IPS DF 19.7 (cell line): ENCODE results near the gene VIPR2.

Experiments
- DNase-seq: peaks from one replicate; pipeline ENCODE4 v3.0.0-alpha.2; 2013; ENCODE audit warnings: low read depth, low spot score

VIPR2 gene

DNA sequence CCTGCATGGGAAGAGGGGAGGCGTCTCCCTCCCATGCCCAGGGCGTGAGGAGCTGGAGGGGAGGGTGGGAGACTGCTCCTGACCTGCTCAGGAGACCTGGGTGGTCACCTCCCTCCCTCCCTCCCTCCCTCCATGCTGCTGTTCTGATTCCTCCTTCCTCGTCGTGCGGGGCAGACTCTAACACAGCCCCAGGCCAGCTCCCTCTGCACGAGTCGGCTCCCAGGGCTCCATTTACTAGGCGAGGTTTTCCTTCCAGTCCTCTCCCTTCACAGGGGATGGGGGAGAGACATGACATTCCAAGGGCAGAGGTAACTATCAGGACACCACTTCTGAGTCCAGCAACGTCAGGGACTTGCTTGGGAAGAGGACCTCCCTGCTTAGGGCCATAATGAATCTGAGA, 23.6 kb downstream of the VIPR2 start:
- no peak for DNase-seq

DNA sequence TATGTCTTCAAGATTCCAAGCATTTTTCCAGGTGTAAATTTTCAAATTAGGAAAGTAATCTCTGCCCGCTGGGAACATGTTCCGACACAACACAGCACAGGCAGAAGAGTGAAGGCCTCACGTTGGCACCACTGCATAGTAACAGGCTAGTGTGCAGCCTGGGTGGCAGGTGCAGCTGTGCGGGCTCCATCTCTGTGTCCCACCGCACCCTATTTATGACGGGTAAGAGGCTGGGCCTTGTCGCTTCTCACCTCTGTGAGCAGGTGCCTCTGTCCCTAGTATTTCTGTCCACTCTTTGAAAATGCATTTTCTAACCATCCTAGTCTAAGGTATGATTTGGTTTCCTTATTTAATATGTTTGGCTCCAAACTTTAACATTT, 24.1 kb downstream of the VIPR2 start:
- DNase-seq = no peak

DNA sequence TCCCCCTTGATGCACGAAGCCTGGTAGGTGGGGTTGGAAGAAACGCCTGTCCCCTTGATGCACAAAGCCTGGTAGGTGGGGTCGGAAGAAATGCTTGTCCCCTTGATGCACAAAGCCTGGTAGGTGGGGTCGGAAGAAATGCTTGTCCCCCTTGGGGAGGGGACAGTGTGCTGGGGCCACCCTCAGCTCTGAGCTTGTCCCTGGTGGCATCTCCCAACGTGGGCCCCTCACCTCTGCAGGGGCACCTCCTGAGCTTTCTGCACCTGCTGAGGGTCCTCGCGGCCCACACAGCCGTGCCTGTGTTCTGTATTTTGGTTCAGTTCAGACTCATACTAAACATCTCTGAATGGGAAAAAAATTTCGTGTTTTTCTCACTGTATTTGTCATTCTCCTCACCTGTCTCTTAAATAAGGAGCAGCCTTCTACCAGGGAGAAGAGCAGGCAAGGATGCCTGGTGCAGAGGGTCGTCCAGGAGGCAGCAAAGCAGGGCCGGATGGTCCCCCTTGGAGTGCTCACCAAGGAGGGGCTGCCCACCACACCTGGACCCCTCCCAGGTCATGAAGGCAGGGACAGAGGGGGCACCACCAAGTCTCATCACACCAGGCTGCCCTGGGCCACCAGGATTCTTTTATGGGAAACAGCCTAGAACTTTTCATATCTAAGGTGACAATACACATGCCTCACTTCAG, 24.7 kb downstream of the VIPR2 start:
- no peak for DNase-seq

DNA sequence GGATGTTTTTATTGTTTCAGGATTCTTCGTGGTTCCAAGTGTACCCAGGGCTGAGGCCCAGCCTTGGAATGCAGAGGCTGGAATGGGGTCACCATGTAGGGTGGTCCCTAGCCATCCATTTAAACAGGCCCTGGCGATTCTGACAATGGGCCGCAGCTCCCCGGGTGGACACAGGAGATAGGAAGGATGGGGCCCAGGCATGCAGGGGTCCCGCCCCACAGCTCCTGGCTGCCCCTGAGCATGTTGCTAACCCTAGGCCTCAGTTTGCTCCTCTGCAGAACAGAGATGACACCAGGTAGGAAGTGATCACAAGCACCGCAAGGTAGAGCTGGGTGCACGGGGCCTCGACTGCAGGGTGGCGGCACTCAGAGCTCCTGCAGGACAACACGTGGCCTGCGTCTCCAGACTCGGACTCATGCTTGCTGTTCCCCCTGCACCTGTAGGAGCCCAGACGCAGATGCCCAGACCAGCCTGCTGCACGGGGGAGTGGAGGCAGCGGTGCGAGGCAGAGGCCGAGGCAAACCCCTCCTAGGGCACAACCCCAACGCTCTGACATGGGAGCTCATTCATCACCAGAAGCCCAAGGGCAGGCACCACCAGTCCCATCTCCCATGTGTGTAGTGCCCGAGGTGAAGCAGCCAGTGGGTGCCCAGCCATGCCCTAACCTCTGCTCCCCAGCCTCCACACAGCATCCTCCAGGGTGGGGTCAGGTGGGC, 25.5 kb downstream of the VIPR2 start:
- DNase-seq = no peak

DNA sequence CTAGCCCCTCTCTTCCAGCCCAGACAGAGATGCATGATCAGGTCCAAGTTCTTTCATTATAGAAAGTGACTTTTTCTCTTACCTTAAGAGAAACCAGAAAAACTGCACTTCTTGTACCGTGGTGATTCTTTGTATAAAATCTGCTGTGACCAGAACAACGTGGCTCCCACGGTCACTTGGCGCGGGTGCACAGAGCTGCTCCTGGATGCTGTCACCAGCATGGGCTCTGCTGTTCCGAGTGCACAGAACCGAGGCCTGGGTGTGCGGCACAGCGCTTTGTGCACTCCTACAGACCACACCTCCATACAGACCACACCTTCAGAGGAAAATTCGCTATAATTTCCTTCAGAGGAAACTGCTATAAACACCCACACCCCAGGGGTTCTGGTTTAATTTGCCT, 26.0 kb downstream of the VIPR2 start:
- no peak for DNase-seq

DNA sequence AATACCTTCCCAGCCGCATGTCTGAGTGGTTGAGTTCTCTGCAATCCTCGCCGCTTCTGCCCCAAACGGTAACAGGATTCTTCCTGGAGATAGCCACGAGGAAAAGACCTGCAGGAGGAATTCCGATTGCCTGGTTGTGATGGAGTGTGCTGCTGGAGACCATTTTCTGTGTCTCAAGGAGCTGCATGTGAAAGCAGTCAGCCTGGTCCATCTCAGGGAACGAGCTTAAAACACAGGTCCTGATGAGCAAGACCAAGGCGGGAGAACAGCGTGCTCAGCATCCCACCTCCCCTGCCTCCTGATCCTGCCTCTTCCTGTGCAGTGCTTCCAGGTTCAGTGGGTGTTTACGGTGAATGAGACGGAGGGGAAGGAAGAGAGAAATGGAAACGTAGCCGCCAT, 26.5 kb downstream of the VIPR2 start:
- DNase-seq = no peak

DNA sequence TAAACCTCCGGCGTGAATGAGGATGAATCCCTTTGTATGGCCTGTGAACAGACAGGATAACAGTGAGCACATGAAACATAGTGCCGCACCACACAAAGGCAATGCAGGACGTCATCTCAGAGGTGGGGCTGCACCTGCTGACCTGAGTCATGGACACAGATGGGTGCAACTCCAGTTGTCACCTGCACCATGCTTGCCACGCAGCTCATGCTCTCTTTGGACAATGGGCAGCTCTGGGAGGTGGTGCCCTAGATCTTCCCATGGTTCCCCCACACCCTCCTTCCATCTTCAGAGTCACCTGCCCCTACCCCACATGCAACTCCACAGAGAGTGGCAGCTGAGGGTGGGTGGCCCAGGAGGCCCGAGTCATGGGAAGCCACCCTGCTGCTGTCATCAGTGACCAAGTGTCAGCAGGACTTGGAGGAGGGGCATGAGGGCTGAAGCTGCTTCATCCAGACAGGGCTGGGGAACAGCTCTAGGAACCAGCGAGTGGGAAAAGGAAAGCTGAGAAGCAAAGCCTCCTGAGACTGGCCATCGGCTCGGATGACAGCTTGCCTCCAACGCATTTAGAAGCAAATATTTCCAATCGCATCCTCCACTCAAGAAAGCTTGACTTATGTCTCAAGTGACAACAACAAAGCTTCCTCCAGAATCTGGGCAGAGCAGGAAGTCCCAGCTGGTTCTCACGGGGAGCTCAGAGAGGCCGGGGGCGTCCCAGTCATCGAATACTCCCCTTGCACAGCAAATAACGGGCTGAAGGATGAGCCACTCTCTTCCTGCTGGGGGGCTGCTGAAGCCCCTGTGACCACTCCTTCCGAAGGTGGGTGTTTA, 27.1 kb downstream of the VIPR2 start:
- DNase-seq = no peak

DNA sequence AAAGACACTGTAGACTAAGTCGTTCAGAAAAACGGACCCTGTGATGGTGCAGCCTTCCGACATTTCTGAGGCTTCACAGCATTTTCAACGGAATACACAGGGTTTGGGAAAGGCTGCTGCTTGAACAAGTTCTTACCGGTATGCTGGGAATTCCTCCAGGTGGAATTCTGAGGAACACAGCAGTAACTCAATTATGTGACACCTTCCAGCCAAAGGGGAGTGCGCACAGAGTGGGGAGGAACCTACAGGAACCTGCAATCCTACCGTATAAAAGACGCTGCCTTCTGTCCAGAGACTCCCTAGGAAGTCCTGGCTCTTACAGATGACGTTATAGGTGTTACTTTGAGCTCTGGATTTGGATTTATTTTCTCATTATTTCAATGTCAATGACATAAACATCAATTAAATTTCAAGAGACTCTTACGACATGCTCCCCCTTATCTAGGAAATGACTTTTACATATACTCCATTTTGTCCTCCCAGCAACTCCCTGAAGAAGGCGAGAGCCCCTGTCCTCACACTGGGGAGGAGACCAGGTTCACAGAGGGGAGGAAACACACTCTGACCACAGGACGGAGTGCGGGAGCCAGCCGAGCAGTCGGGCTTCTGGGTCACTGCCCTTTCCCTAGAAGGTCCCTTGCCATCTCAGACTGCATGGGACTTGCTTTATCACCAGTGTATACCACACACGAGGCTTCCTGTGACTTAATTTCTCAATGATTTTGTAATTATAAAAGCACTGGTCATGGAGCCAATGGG, 27.9 kb downstream of the VIPR2 start:
- DNase-seq = no peak

DNA sequence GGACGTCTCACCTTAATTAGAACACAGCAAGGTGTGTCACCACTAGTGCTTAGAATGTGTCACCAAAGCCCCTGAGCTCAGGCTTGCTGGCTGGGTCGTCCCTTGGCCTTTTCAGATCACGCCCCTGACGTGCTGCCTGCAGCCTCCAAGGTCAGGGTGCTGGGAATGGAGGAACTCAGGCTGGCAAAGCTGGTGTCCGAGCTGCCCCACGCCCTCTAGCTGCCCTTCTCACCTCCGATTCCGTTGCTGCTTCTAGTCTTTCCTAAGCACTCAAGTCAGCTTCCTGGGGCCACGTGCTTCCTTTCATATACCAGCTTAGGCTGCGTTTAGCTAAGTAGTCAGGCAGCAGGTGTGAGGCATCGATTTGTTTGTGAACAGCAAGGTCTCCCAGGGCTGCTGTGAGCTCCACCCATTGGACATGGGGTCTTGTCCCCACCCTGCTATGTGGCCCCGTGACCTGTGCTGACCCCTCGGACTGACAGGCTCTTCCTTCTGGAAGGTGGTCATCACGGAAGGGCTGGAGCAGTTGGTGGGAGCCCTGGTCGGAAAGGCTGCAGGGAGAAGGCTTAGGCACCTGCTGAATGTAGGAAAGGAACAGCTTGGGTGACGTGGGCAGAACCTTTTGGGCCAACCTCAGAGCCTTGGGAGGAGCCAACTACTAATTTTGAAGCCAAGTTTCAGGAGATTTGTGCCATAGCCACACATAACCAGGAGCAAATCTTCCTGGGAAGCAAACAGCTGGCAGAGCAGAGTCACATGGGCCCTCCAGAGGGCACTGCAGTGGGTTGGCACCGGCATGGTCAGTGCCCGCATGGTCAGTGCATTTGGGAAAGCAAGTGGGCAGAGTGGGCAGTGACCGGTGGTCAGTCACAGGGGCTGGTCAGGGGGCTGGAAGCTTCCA, 28.8 kb downstream of the VIPR2 start:
- no peak for DNase-seq

DNA sequence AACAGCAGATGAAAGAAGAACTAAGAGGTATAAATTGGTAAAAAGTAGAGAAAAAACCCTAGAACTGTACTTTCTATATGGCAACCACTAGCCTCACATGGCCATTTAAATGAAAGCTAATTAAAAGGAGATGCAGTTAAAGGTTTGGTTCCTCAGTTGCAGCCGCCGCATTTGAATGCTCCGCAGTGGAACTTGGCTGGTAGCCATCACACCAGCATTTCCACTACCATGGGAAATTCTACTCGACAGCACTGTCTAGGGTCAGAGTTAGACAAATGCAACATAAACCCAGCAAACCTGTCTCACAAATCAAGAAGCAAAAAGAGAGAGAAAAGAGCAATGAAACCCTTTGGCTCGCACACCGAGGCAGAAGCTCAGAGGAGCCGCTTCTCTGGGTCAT, 29.7 kb downstream of the VIPR2 start:
- DNase-seq = no peak

DNA sequence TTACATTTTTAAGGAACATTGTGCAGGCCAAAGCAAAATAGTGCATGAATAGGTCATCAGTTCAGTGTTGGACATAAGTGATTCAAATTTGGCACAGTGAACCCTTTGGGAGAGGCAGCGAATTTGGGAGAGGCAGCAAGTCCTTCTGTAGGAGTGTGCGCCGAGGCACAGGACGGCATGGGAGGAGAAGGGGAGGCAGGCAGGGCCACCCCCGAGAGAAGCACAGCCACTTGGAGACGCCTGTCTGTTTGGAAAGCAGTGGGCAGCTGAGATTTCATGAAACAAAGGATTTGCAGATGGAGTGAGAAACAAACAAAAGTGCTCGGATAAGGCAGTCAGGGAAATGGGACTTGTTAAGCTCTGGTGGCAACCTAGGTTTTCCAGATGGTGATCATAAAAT, 30.6 kb downstream of the VIPR2 start:
- no peak for DNase-seq

DNA sequence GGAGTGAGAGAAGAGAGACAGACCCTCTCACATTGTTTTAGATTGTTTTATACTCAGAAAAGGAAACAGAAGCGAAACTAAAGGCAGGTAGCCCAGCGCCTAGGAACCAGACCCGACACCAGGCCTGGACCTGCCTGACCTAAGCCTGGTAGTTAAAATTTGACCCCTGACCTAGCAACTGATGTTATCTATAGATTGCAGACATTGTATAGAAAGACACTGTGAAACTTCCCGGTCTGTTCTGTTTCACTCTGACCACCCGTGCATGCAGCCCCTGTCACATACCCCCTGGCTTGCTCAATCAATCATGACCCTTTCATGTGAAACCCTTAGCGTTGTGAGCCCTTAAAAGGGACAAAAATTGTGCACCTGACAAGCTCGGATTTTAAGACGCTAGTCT, 31.6 kb downstream of the VIPR2 start:
- DNase-seq = no peak

DNA sequence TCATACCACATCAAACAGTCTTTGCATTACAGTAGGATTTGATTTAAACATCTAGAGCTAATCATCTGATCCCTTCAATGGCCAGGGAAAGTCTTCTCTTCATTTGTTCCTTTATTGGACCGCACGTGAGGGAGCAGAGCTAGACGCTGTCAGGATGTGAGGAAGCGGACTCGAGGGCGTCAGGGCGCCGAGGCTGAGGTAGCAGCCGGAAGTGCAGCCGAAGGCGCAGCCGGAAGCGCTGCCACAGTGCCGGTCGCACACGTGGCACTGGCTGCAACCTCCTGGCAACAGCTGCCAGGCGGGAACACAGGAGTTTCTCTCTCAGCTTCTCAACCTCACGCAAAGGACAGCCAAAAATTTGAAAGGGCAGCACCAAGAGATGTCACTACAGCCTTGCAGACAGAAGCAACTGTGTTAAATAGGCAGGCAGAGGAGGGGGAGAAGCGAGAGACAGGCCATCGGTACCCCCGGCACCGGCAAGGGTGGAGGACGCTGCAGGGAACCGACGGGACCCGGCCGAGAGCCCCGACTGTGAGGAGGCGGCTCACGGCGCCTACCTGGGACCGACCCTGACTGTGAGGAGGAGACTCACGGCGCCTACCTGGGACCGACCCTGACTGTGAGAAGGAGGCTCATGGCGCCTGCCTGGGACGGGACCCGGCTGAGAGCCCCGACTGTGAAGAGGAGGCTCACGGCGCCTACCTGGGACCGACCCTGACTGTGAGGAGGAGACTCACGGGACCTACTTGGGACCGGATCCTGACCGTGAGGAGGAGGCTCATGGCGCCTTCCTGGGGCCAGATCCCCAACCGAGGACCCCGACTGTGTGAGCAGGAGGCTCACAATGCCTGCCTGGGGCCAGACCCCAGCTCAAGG, 32.3 kb downstream of the VIPR2 start:
- DNase-seq = no peak

DNA sequence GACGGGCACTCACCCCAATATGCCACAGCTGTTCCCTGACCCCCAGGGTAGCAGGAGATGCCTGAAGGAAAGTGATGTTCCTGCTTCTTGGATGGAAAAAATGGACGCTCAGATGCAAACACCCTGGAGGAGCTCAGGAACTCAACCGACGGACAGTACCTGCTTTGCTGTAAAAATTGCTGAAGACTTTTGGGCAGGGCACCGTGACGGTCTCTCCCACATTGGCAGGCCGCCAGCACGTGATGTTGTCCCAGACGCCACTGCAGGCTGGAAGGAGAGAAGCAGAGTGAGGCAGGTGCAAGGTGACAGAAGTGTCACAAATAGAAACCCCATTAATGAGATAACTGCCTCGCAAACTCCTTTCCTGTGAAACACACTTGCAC, 35.0 kb downstream of the VIPR2 start:
- DNase-seq = no peak

DNA sequence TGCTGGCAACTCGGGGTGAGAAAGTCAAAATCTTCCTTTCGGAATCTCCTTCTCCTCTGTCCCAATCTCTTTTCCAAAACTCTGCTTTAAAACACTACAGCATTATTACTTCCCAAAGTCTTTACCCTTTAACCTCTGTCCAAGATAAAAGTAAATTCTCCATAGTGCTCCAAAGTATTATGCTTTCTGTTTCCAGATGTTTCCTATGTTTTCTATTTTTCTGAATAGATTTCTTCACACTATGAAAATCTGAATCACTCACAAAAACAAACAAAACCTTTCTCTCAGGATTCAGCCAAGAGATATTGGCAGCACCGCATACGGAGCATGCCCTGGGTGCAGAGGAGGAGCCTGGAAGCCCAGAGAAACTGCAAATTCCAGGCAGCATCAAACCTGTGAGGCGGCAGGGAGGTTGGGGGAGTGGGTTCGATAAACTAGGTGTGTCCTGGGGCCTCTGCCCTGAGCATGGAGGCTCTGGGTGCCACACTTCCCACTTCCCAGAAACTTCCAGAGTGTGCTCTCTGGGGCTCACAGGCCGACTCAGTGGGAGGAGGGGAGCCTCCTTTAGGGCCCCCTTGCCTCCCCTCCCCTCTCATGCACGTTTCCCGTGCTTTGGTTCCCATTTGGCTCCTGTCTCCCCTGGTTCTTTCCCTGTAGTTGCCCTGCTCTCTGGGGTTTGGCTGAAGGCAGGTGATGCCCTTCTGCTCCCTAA, 35.6 kb downstream of the VIPR2 start:
- DNase-seq = no peak

DNA sequence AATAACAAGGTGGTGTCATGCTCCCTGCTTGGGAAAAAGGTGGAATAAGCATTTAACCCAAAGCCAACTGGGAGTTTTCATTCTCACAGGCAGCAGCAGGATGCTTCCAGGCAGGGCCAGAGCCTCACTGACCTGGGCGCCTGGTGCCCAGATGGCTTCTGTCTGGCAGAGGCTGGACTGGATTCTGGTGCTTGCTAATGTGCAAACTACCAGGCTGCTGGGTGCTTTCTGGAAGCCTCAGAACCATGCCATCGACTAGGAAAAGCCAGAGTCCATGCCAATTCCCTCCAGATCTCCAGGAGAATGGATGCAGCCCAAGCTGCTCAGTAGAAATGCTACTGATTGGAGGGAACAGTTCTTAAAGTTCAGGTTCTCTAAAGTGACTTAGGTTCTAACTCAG, 36.2 kb downstream of the VIPR2 start:
- DNase-seq = no peak

DNA sequence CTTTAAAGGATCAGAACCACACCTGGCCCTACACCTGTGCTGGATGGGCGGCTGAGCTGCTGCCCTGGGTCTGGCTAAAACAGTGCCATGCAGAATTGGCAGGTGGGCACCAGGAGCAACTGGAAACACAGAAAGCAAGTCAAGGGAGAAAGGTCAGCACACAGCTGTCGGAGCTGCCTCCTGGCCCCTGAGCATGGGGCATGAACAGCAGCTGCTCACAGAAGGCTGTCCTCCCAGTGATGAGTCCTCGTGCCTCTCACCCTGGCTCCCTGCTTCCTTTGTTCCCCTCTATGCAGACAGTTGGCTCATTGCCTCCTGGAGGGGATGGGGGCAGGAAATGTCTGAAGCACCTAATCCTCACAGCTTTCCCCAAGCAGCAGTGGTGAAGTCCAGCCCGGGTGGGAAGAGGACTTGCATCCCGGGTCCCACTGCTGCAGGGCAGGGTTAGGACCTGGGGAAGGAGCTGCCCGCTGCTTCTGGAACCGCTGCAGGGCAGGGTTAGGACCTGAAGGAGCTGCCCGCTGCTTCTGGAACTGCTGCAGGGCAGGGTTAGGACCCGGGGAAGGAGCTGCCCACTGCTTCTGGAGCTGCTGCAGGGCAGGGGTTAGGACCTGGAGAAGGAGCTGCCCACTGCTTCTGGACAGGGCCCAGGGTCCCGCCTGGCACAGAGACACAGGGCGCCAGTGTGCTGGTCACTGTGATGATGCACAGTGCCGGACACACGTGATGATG, 37.3 kb downstream of the VIPR2 start:
- DNase-seq = no peak
